ENCODE data around the gene DPEP1.

Gene DPEP1

GRCh38 chr16:89598199-89598598, 15.2 kb upstream of the DPEP1 start:
- Histone ChIP-seq H3K9me3 (ENCODE audit: control insufficient read depth, insufficient read depth, low read length) (no peaks in the 10 kb centered on the region), H3K36me3 (ENCODE audit: control insufficient read depth, low read length) (no peaks in the 10 kb centered on the region), H3K4me1 (ENCODE audit: control insufficient read depth, low read length) (no peaks in the 10 kb centered on the region), H3K4me2 (ENCODE audit: low read length) (no peak overlapping the region), H3K27me3 (ENCODE audit: control insufficient read depth, low read length) (peaks cover 3% of the 10 kb centered on the region; the same call in 1 of the 2 replicates), H3K79me2 (ENCODE audit: control insufficient read depth, low read length) (no peaks in the 10 kb centered on the region), H4K20me1 (ENCODE audit: control insufficient read depth, insufficient read depth, low read depth, low read length) (no peaks in the 10 kb centered on the region), H3K9me2 (replicated peaks; ENCODE audit: control insufficient read depth, low read length) (no peaks in the 10 kb centered on the region), H3F3A (ENCODE audit: control insufficient read depth, insufficient read depth) (no peaks in the 10 kb centered on the region), H3K27ac (ENCODE audit: low read depth, low read length) (no peak overlapping the region), H3K4me3 (ENCODE audit: low read length) (no peak overlapping the region)
- TF ChIP-seq CTCF (IDR thresholded peaks at IDR 0.05; ENCODE audit: low read depth, low read length, poor library complexity, severe bottlenecking) (no peak), EZH2phosphoT487 (IDR thresholded peaks at IDR 0.05; ENCODE audit: borderline replicate concordance, low read length) (no peak)

GRCh38 chr16:89599451-89599858, 14.0 kb upstream of the DPEP1 start:
- TF ChIP-seq CTCF (IDR thresholded peaks at IDR 0.05; ENCODE audit: low read depth, low read length, poor library complexity, severe bottlenecking) (peak; percentile 70), EZH2phosphoT487 (IDR thresholded peaks at IDR 0.05; ENCODE audit: borderline replicate concordance, low read length) (no peak)
- Histone ChIP-seq H3K36me3 (ENCODE audit: control insufficient read depth, low read length) (no peaks in the 10 kb centered on the region), H3F3A (ENCODE audit: control insufficient read depth, insufficient read depth) (no peaks in the 10 kb centered on the region), H4K20me1 (ENCODE audit: control insufficient read depth, insufficient read depth, low read depth, low read length) (no peaks in the 10 kb centered on the region), H3K4me1 (ENCODE audit: control insufficient read depth, low read length) (no peaks in the 10 kb centered on the region), H3K9me2 (replicated peaks; ENCODE audit: control insufficient read depth, low read length) (no peaks in the 10 kb centered on the region), H3K9me3 (ENCODE audit: control insufficient read depth, insufficient read depth, low read length) (no peaks in the 10 kb centered on the region), H3K4me2 (ENCODE audit: low read length) (no peak overlapping the region), H3K4me3 (ENCODE audit: low read length) (no peak overlapping the region), H3K27me3 (ENCODE audit: control insufficient read depth, low read length) (peaks cover 3% of the 10 kb centered on the region; the same call in 1 of the 2 replicates), H3K79me2 (ENCODE audit: control insufficient read depth, low read length) (no peaks in the 10 kb centered on the region), H3K27ac (ENCODE audit: low read depth, low read length) (no peak overlapping the region)

- Histone ChIP-seq H3K27ac (ENCODE audit: low read depth, low read length) (no peak overlapping the region), H3K4me3 (ENCODE audit: low read length) (no peak overlapping the region), H3K79me2 (ENCODE audit: control insufficient read depth, low read length) (no peaks in the 10 kb centered on the region), H3K9me3 (ENCODE audit: control insufficient read depth, insufficient read depth, low read length) (no peaks in the 10 kb centered on the region), H3K4me1 (ENCODE audit: control insufficient read depth, low read length) (no peaks in the 10 kb centered on the region), H3K9me2 (replicated peaks; ENCODE audit: control insufficient read depth, low read length) (no peaks in the 10 kb centered on the region), H3K36me3 (ENCODE audit: control insufficient read depth, low read length) (no peaks in the 10 kb centered on the region), H3F3A (ENCODE audit: control insufficient read depth, insufficient read depth) (no peaks in the 10 kb centered on the region), H4K20me1 (ENCODE audit: control insufficient read depth, insufficient read depth, low read depth, low read length) (no peaks in the 10 kb centered on the region), H3K4me2 (ENCODE audit: low read length) (no peak overlapping the region), H3K27me3 (ENCODE audit: control insufficient read depth, low read length) (peaks cover 3% of the 10 kb centered on the region; the same call in 1 of the 2 replicates)
- TF ChIP-seq CTCF (IDR thresholded peaks at IDR 0.05; ENCODE audit: low read depth, low read length, poor library complexity, severe bottlenecking): no peak
- TF ChIP-seq EZH2phosphoT487 (IDR thresholded peaks at IDR 0.05; ENCODE audit: borderline replicate concordance, low read length): no peak
Measured at GRCh38 chr16:89599902-89600301, 13.5 kb upstream of the DPEP1 start.

All from DOHH2 (cell line).